Tibial nerve (tissue), 4 donors: ENCODE data around the gene IGIP. TPM values are rescaled to one million over a fixed set of nuclear protein-coding genes. Genes with fewer than 3 reads are reported as not detected.
A peak's percentile ranks its signal among the peaks of the same experiment; 100 is the strongest.

Experiments used
- DNase-seq, 2 donors: peaks; one replicate each; pipeline ENCODE4 v3.0.0-alpha.2; 2019; ENCODE audit warnings: low spot score in 2 of 2
- H3K27ac ChIP-seq, 4 donors: fragments of 200-600 bp; sonication (generic) in 3 of 4; one replicate each; pipeline ENCODE4 v1.5.1; 2017 to 2019; ENCODE audit warnings: mild to moderate bottlenecking in 1 of 4
- H3K27me3 ChIP-seq, 2 donors: fragments of 200-600 bp; sonication (generic) in 1 of 2; one replicate each; pipeline versions ENCODE4 v1.5.1 to v1.6.0; 2017 to 2019
- H3K36me3 ChIP-seq, 3 donors: fragments of 200-600 bp; sonication (generic); one replicate each; pipeline ENCODE4 v1.5.1; 2018 to 2019
- H3K4me1 ChIP-seq, 4 donors: fragments of 200-600 bp; sonication (generic) in 3 of 4; one replicate each; pipeline ENCODE4 v1.5.1; 2017 to 2019
- H3K4me3 ChIP-seq, 4 donors: fragments of 200-600 bp; sonication (generic) in 3 of 4; one replicate each; pipeline ENCODE4 v1.5.1; 2017 to 2019; ENCODE audit warnings: mild to moderate bottlenecking in 1 of 4, moderate library complexity in 1 of 4
- H3K9me3 ChIP-seq, 4 donors: fragments of 200-600 bp; sonication (generic) in 3 of 4; one replicate each; pipeline ENCODE4 v1.5.1; 2017 to 2019
- CTCF ChIP-seq, 5 experiments: fragments of 200-600 bp in 3 of 5; fragments of 450-650 bp in 2 of 5; sonication (generic) in 3 of 5; IDR thresholded peaks; one replicate each; pipeline ENCODE4 v1.5.1; 2016 to 2019; ENCODE audit warnings: antibody characterized with exemption in 5 of 5, mild to moderate bottlenecking in 3 of 5, moderate library complexity in 2 of 5
- EP300 ChIP-seq, 2 donors: sonication (generic); formaldehyde crosslinking; IDR thresholded peaks; one replicate each; pipeline ENCODE4 v1.6.1; 2017; ENCODE audit warnings: antibody characterized with exemption in 2 of 2, mild to moderate bottlenecking in 1 of 2
- POLR2A ChIP-seq, 2 donors: fragments of 450-650 bp; IDR thresholded peaks; one replicate each; pipeline ENCODE4 v1.6.1; 2017; ENCODE audit warnings: antibody characterized with exemption in 2 of 2, mild to moderate bottlenecking in 2 of 2, moderate library complexity in 2 of 2
- WGBS, 2 donors: methylation state at CpG; one replicate each; pipeline ENCODE4 v1.1.5; 2018; 5-methylcytosine and 5-hydroxymethylcytosine counted together
- total RNA-seq, 4 donors: library from RNA; depleted of rRNA; stranded (reverse); fragments of >200 nt; gene quantifications; one replicate each; pipeline ENCODE4 v1.1.0, GENCODE V29; 2016

The IGIP gene
- total RNA-seq, 4 donors from 2014 or later: 16.5 to 28.6 (median 27.1) TPM

- H3K9me3 ChIP-seq: no peaks in the 10 kb centered on the region
- H3K27ac ChIP-seq: no peak overlapping the region
- H3K27me3 ChIP-seq: no peaks in the 10 kb centered on the region
- WGBS, 2 donors: 75 to 79% methylated on average over 1 of the region's 1 CpG
- TF ChIP-seq EP300 (IDR thresholded peaks at IDR 0.05): no peak
- TF ChIP-seq POLR2A (IDR thresholded peaks at IDR 0.05): no peak
- TF ChIP-seq CTCF (IDR thresholded peaks at IDR 0.05): no peak
- H3K4me3 ChIP-seq: no peak overlapping the region
- no peak for DNase-seq
- no peaks in the 10 kb centered on the region for H3K36me3 ChIP-seq
- peaks cover 0 to 13% (median 7%) of the 10 kb centered on the region in 4 donors for H3K4me1 ChIP-seq
These were observed 22.6 kb upstream of the IGIP start for GRCh38 chr5:140103154-140103553.

GRCh38 chr5:140104100-140104499 is 21.6 kb upstream of the IGIP start:
- H3K36me3 ChIP-seq: no peaks in the 10 kb centered on the region
- H3K4me3 ChIP-seq: no peak overlapping the region
- TF ChIP-seq POLR2A (IDR thresholded peaks at IDR 0.05) (no peak), CTCF (IDR thresholded peaks at IDR 0.05) (no peak)
- no peak overlapping the region for H3K27ac ChIP-seq
- WGBS, 2 donors: 51 to 74% methylated on average over 1 of the region's 1 CpG
- DNase-seq: no peak
- no peaks in the 10 kb centered on the region for H3K9me3 ChIP-seq
- H3K4me1 ChIP-seq: peaks cover 0 to 19% (median 16%) of the 10 kb centered on the region in 4 donors
- no peaks in the 10 kb centered on the region for H3K27me3 ChIP-seq

GRCh38 chr5:140106101-140106500 is 19.6 kb upstream of the IGIP start:
- no peaks in the 10 kb centered on the region for H3K27me3 ChIP-seq

GRCh38 chr5:140106805-140107311 is 18.9 kb upstream of the IGIP start:
- Histone ChIP-seq H3K4me1 (peaks cover 0 to 45% (median 23%) of the 10 kb centered on the region in 4 donors), H3K4me3 (peak overlapping the region; percentile 74 to 85 (median 82)), H3K27me3 (no peaks in the 10 kb centered on the region), H3K9me3 (no peaks in the 10 kb centered on the region), H3K36me3 (no peaks in the 10 kb centered on the region), H3K27ac (peak overlapping the region; percentile 95 to 100 (median 100))
- DNase-seq: no peak
- WGBS, 2 donors: 26 to 28% methylated on average over 16 of the region's 16 CpGs
- TF ChIP-seq CTCF (IDR thresholded peaks at IDR 0.05) (no peak), POLR2A (IDR thresholded peaks at IDR 0.05) (no peak), EP300 (IDR thresholded peaks at IDR 0.05) (no peak)

More at GRCh38 chr5:140106101-140106500, 19.6 kb upstream of the IGIP start:
- Histone ChIP-seq H3K9me3 (no peaks in the 10 kb centered on the region), H3K36me3 (no peaks in the 10 kb centered on the region), H3K4me3 (no peak overlapping the region), H3K27ac (peak overlapping the region; percentile 29 to 100 (median 98)), H3K4me1 (peaks cover 0 to 37% (median 20%) of the 10 kb centered on the region in 4 donors)
- 65 to 70% methylated on average over 5 of the region's 5 CpGs for WGBS, 2 donors
- no peak for TF ChIP-seq POLR2A (IDR thresholded peaks at IDR 0.05)
- no peak for TF ChIP-seq EP300 (IDR thresholded peaks at IDR 0.05)
- TF ChIP-seq CTCF (IDR thresholded peaks at IDR 0.05): no peak
- no peak for DNase-seq

- H3K27me3 ChIP-seq: no peaks in the 10 kb centered on the region
These were observed 18.2 kb upstream of the IGIP start for GRCh38 chr5:140107312-140108092.

More at GRCh38 chr5:140107312-140108092, 18.2 kb upstream of the IGIP start:
- H3K4me3 ChIP-seq: peak overlapping the region; percentile 74 to 85 (median 82)
- H3K9me3 ChIP-seq: no peaks in the 10 kb centered on the region
- peaks cover 0 to 51% (median 26%) of the 10 kb centered on the region in 4 donors for H3K4me1 ChIP-seq
- H3K27ac ChIP-seq: peak overlapping the region; percentile 95 to 100 (median 100)
- DNase-seq: peak; percentile 79
- no peaks in the 10 kb centered on the region for H3K36me3 ChIP-seq
- TF ChIP-seq CTCF (IDR thresholded peaks at IDR 0.05) (peak in 4 of 5 experiments; percentile 23 to 57 (median 37)), EP300 (IDR thresholded peaks at IDR 0.05) (peak; percentile 28 to 98), POLR2A (IDR thresholded peaks at IDR 0.05) (peak; percentile 64 to 91)
- 1% methylated on average over 39 to 77 of the region's 88 CpGs for WGBS, 2 donors
